HepG2 (cell line): ENCODE results near the gene P2RX3. TPM values are rescaled to one million over a fixed set of nuclear protein-coding genes. Genes with fewer than 3 reads are reported as not detected.

Source experiments
- HCFC1 ChIP-seq: fragments of 150-350 bp; IDR thresholded peaks from 2 replicates; pipeline ENCODE4 v1.6.1; 2014; ENCODE audit warnings: low read depth, low read length
- HDAC6 ChIP-seq: fragments of 200-600 bp; sonication (generic); IDR thresholded peaks from 2 replicates; pipeline ENCODE4 v1.7.0; 2017; ENCODE audit warnings: mild to moderate bottlenecking, antibody characterized with exemption, low read length, low read depth
- HIVEP1 ChIP-seq: sonication (generic); formaldehyde crosslinking; IDR thresholded peaks from 2 replicates; pipeline ENCODE4 v1.4.0; 2020; ENCODE audit warnings: mild to moderate bottlenecking, missing genetic modification reagents
- HOXD1 ChIP-seq: sonication (generic); formaldehyde crosslinking; IDR thresholded peaks from 2 replicates; pipeline ENCODE4 v1.5.0; 2020; ENCODE audit warnings: missing genetic modification reagents
- LCORL ChIP-seq, 2 experiments: fragments of 450-650 bp in 1 of 2; sonication (generic) in 1 of 2; formaldehyde crosslinking in 1 of 2; IDR thresholded peaks; 2 replicates each; pipeline versions ENCODE4 v1.5.0 to v1.6.1; 2017 to 2020; ENCODE audit warnings: antibody characterized with exemption in 1 of 2, missing genetic modification reagents in 1 of 2
- MAFK ChIP-seq, 2 experiments: IDR thresholded peaks in 1 of 2; conservative IDR thresholded peaks in 1 of 2; 2 replicates each; pipeline ENCODE4 v1.6.1; 2011; ENCODE audit warnings: improper control_type of control experiment in 2 of 2, low read length in 2 of 2
- MED1 ChIP-seq: sonication (generic); formaldehyde crosslinking; IDR thresholded peaks from 2 replicates; pipeline ENCODE4 v1.4.0; 2020; ENCODE audit warnings: missing genetic modification reagents
- MTF2 ChIP-seq: sonication (generic); formaldehyde crosslinking; IDR thresholded peaks from 2 replicates; pipeline ENCODE4 v1.5.0; 2020; ENCODE audit warnings: missing genetic modification reagents, borderline replicate concordance
- MXD4 ChIP-seq: IDR thresholded peaks from 2 replicates; pipeline ENCODE4 v1.6.1; 2016; ENCODE audit warnings: mild to moderate bottlenecking, missing biosample characterization, missing genetic modification reagents
- MXI1 ChIP-seq: IDR thresholded peaks from 3 replicates; pipeline ENCODE4 v1.6.1; 2012; ENCODE audit warnings: low read depth, low read length, inconsistent platforms, borderline replicate concordance
- PAWR ChIP-seq: sonication (generic); formaldehyde crosslinking; IDR thresholded peaks from 2 replicates; pipeline ENCODE4 v1.4.0; 2020; ENCODE audit warnings: missing genetic modification reagents, mild to moderate bottlenecking, borderline replicate concordance
- PHF8 ChIP-seq: sonication (generic); formaldehyde crosslinking; IDR thresholded peaks from 2 replicates; pipeline ENCODE4 v1.5.0; 2020; ENCODE audit warnings: missing genetic modification reagents
- PLRG1 ChIP-seq: fragments of 450-650 bp; conservative IDR thresholded peaks from 2 replicates; pipeline ENCODE4 v1.6.1; 2016
- RAD21 ChIP-seq: fragments of 450-650 bp; formaldehyde crosslinking; IDR thresholded peaks from 2 replicates; pipeline ENCODE4 v1.5.0; 2020; ENCODE audit warnings: mild to moderate bottlenecking
- RARG ChIP-seq: sonication (generic); formaldehyde crosslinking; IDR thresholded peaks from 2 replicates; pipeline ENCODE4 v1.4.0; 2020; ENCODE audit warnings: low read depth, mild to moderate bottlenecking, missing genetic modification reagents
- RBFOX2 ChIP-seq: fragments of 200-400 bp; formaldehyde crosslinking; IDR thresholded peaks from 2 replicates; pipeline ENCODE4 v1.6.1; 2017; ENCODE audit warnings: low read depth, mild to moderate bottlenecking, low read length
- SAP130 ChIP-seq: IDR thresholded peaks from 2 replicates; pipeline ENCODE4 v1.6.1; 2016; ENCODE audit warnings: low read depth
- TCF7L2 ChIP-seq: IDR thresholded peaks from 2 replicates; pipeline ENCODE4 v1.6.1; 2011; ENCODE audit warnings: mild to moderate bottlenecking, low read depth, low read length, moderate library complexity
- ZNF160 ChIP-seq: sonication (generic); formaldehyde crosslinking; IDR thresholded peaks from 2 replicates; pipeline ENCODE4 v1.8.0; 2022; ENCODE audit warnings: mild to moderate bottlenecking, inconsistent platforms, missing genetic modification reagents
- ZNF468 ChIP-seq: sonication (generic); formaldehyde crosslinking; IDR thresholded peaks from 2 replicates; pipeline ENCODE4 v1.8.0; 2022; ENCODE audit warnings: mild to moderate bottlenecking, moderate library complexity, missing genetic modification reagents
- ZNF7 ChIP-seq: IDR thresholded peaks from 2 replicates; pipeline ENCODE4 v1.6.1; 2016; ENCODE audit warnings: missing biosample characterization, missing genetic modification reagents
- ZNF792 ChIP-seq: IDR thresholded peaks from 2 replicates; pipeline ENCODE4 v1.6.1; 2016
- ZSCAN25 ChIP-seq: sonication (generic); formaldehyde crosslinking; IDR thresholded peaks from 2 replicates; pipeline ENCODE4 v1.8.0; 2022; ENCODE audit warnings: mild to moderate bottlenecking, missing genetic modification reagents
- polyA plus RNA-seq, 8 experiments: library from polyadenylated mRNA; depleted of rRNA in 3 of 8; stranded (reverse) in 7 of 8; unstranded in 1 of 8; fragments of >200 nt; fragmentation: Illumina TruSeq in 4 of 8; extraction: Trizol in 4 of 8; gene quantifications; 2 replicates each; pipeline versions ENCODE4 v1.2.1 to v1.2.3, GENCODE V29; 2011 to 2016; ENCODE audit warnings: low read depth in 4 of 8, missing spikeins in 1 of 8, mixed read lengths in 1 of 8; ENCODE audit not compliant: insufficient read depth in 1 of 8
- total RNA-seq, 5 experiments: library from RNA; depleted of rRNA; stranded (reverse); fragments of >200 nt; fragmentation: Illumina TruSeq; extraction: Trizol; gene quantifications; 2 replicates each; pipeline ENCODE4 v1.2.3, GENCODE V29; 2016; ENCODE audit warnings: low read depth in 1 of 5
- TF ChIP-seq, protein P1 (sequence below): sonication (generic); formaldehyde crosslinking; IDR thresholded peaks from 2 replicates; pipeline ENCODE4 v1.5.0; 2020; ENCODE audit warnings: mild to moderate bottlenecking, missing genetic modification reagents, borderline replicate concordance
- TF ChIP-seq, protein P2 (sequence below): sonication (generic); formaldehyde crosslinking; IDR thresholded peaks from 2 replicates; pipeline ENCODE4 v1.5.0; 2020; ENCODE audit warnings: missing genetic modification reagents
- TF ChIP-seq, protein P3 (sequence below): sonication (generic); formaldehyde crosslinking; IDR thresholded peaks from 2 replicates; pipeline ENCODE4 v1.4.0; 2020; ENCODE audit warnings: missing genetic modification reagents

P2RX3 gene
- total and polyA plus RNA-seq, 2 of the 13 experiments (the other 11 are each of a cell fraction or from before 2014, with no cell fraction given), result 0.08 TPM; not detected in 1

DNA sequence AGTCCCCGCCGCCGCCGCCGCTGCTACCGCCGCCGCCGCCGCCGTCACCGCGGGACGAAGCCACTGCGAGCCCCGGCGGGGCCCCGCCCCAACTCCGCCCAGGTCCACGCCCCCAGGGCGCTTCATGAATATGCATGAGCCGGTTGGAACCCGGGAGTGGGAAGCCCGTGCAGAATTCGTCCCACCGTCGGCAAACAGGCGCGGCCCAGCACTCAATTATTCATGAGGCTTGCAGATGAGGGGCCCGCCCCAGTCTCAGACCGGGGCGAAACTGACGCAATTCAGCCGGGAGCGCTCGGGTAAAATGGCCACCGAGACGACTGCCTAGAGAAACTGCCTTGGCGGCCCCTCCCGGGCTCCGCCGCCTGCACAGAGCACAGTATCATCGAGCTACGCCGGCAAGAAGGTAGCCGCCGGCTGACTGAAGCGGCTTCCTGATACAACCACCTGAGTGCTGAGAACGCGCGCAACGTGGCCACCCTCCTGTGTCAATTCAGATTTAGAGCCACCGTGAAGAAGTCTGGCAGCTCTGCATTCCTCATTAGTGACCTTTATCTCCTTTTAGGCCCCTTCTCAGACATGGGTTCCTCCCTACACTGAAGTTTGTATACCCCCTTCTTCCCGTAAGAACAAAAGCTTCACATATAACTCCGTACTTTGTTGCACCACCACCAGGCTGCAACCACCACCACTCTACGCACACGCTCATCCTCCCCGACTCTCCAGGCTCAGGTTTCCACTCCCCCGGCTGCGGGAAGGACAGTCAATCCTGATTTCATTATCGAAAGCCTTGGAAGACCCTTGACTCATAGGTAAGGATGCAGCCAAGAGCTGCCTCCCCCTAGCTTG is 13.0 kb upstream of the P2RX3 start, which contains the start of gene TNKS1BP1 (continued):
- TF ChIP-seq PLRG1, result no peak
- TF ChIP-seq, protein P1, sequence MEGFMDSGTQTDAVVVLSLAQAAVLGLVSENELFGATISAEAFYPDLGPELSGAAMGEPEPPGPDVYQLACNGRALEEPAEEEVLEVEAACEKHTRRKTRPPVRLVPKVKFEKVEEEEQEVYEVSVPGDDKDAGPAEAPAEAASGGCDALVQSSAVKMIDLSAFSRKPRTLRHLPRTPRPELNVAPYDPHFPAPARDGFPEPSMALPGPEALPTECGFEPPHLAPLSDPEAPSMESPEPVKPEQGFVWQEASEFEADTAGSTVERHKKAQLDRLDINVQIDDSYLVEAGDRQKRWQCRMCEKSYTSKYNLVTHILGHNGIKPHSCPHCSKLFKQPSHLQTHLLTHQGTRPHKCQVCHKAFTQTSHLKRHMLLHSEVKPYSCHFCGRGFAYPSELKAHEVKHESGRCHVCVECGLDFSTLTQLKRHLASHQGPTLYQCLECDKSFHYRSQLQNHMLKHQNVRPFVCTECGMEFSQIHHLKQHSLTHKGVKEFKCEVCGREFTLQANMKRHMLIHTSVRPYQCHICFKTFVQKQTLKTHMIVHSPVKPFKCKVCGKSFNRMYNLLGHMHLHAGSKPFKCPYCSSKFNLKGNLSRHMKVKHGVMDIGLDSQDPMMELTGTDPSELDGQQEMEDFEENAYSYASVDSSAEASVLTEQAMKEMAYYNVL (CRISPR knock-in tag), result no peak
- 0 out of 2 replicates have a peak, but pooled peaks have one; percentile 24 for TF ChIP-seq ZNF160
- TF ChIP-seq HIVEP1, result 0 out of 2 replicates have a peak, but pooled peaks have one; percentile 4
- TF ChIP-seq, protein P2, sequence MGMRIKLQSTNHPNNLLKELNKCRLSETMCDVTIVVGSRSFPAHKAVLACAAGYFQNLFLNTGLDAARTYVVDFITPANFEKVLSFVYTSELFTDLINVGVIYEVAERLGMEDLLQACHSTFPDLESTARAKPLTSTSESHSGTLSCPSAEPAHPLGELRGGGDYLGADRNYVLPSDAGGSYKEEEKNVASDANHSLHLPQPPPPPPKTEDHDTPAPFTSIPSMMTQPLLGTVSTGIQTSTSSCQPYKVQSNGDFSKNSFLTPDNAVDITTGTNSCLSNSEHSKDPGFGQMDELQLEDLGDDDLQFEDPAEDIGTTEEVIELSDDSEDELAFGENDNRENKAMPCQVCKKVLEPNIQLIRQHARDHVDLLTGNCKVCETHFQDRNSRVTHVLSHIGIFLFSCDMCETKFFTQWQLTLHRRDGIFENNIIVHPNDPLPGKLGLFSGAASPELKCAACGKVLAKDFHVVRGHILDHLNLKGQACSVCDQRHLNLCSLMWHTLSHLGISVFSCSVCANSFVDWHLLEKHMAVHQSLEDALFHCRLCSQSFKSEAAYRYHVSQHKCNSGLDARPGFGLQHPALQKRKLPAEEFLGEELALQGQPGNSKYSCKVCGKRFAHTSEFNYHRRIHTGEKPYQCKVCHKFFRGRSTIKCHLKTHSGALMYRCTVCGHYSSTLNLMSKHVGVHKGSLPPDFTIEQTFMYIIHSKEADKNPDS, result no peak
- peak; percentile 85 for TF ChIP-seq RBFOX2
- no peak for TF ChIP-seq HDAC6
- TF ChIP-seq HOXD1 (CRISPR knock-in tag), result 0 out of 2 replicates have a peak, but pooled peaks have one; percentile 25
- TF ChIP-seq MED1, result peak; percentile 36
- no peak for TF ChIP-seq RAD21 (CRISPR knock-in tag)
- TF ChIP-seq MXI1, result peak; percentile 24; the same call in 1 of the 3 replicates
- TF ChIP-seq, protein P3, sequence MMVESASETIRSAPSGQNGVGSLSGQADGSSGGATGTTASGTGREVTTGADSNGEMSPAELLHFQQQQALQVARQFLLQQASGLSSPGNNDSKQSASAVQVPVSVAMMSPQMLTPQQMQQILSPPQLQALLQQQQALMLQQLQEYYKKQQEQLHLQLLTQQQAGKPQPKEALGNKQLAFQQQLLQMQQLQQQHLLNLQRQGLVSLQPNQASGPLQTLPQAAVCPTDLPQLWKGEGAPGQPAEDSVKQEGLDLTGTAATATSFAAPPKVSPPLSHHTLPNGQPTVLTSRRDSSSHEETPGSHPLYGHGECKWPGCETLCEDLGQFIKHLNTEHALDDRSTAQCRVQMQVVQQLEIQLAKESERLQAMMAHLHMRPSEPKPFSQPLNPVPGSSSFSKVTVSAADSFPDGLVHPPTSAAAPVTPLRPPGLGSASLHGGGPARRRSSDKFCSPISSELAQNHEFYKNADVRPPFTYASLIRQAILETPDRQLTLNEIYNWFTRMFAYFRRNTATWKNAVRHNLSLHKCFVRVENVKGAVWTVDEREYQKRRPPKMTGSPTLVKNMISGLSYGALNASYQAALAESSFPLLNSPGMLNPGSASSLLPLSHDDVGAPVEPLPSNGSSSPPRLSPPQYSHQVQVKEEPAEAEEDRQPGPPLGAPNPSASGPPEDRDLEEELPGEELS (CRISPR knock-in tag), result no peak; the same call in 1 of the 2 replicates
- TF ChIP-seq ZNF7 (CRISPR knock-in tag), result no peak
- peak; percentile 17; the same call in 1 of the 2 replicates for TF ChIP-seq HCFC1
- TF ChIP-seq RARG, result no peak
- no peak for TF ChIP-seq TCF7L2
- peak; percentile 52 for TF ChIP-seq PHF8 (CRISPR knock-in tag)
- TF ChIP-seq ZNF792, result 0 out of 2 replicates have a peak, but pooled peaks have one; percentile 17
- TF ChIP-seq MTF2 (CRISPR knock-in tag), result no peak
- 0 out of 2 replicates have a peak, but pooled peaks have one; percentile 19 for TF ChIP-seq ZSCAN25 (CRISPR knock-in tag)
- no peak for TF ChIP-seq MAFK (conservative IDR thresholded peaks at IDR 0.05 in 1 of 2, IDR thresholded peaks at IDR 0.05 in 1 of 2; ENCODE audit: low read length in 2 of 2)
- no peak for TF ChIP-seq ZNF468 (CRISPR knock-in tag)
- TF ChIP-seq PAWR (CRISPR knock-in tag), result no peak
- no peak for TF ChIP-seq LCORL (IDR thresholded peaks at IDR 0.05)
- TF ChIP-seq LCORL (CRISPR knock-in tag; IDR thresholded peaks at IDR 0.05), result no peak
- peak; percentile 54 for TF ChIP-seq SAP130 (CRISPR knock-in tag)
- 0 out of 2 replicates have a peak, but pooled peaks have one; percentile 21 for TF ChIP-seq MXD4
